ENCODE measurements around the gene EPG5.

GRCh38 chr18:45836242-45837205, 130.6 kb downstream of the EPG5 start:
- 0 out of 2 replicates have a peak, but pooled peaks have one; percentile 17 for TF ChIP-seq USF1 (IDR thresholded peaks at IDR 0.05)
- no peak for TF ChIP-seq FOXM1 (IDR thresholded peaks at IDR 0.05; ENCODE audit: borderline replicate concordance, low read depth)
- TF ChIP-seq RAD21 (IDR thresholded peaks at IDR 0.05; ENCODE audit: low read depth): no peak
- TF ChIP-seq EGR1 (IDR thresholded peaks at IDR 0.05): no peak
- TF ChIP-seq TCF12 (IDR thresholded peaks at IDR 0.05; ENCODE audit: low read depth): no peak
- no peak for TF ChIP-seq TEAD4 (IDR thresholded peaks at IDR 0.05)
- TF ChIP-seq EP300 (IDR thresholded peaks at IDR 0.05; ENCODE audit: borderline replicate concordance): no peak
- TF ChIP-seq ZBTB7A (IDR thresholded peaks at IDR 0.05; ENCODE audit: low read depth): no peak
- TF ChIP-seq TAF1 (IDR thresholded peaks at IDR 0.05; ENCODE audit: low read depth): no peak
- TF ChIP-seq, protein P1, sequence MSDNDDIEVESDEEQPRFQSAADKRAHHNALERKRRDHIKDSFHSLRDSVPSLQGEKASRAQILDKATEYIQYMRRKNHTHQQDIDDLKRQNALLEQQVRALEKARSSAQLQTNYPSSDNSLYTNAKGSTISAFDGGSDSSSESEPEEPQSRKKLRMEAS (IDR thresholded peaks at IDR 0.05): no peak
- TF ChIP-seq CREB1 (IDR thresholded peaks at IDR 0.05; ENCODE audit: low read depth): no peak
- TF ChIP-seq YY1 (IDR thresholded peaks at IDR 0.05; ENCODE audit: low read depth): no peak
- no peak for TF ChIP-seq REST (IDR thresholded peaks at IDR 0.05; ENCODE audit: low read depth)
- TF ChIP-seq CEBPB (IDR thresholded peaks at IDR 0.05): no peak
